ENCODE measurements around the gene PLAAT4.

PLAAT4 gene

DNA sequence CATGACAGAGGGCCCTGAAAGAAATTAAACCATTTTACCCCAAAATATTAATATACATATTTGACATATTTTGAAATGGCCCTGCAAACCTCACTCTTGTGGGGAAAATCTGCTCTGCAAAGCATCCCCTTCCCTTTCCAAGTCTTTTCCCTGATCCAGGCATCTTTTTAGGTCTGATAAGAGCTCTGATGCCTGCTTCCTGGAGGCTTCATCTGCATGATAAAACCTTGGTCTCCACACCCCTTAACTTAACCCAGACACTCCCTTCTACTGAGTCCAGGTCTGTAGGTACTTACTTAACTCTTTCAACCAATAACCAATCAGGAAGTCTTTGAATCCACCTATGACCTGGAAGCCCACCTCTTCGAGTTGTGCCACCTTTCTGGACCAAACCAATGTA lies 32.6 kb upstream of the PLAAT4 start:
- TF ChIP-seq, protein P1, sequence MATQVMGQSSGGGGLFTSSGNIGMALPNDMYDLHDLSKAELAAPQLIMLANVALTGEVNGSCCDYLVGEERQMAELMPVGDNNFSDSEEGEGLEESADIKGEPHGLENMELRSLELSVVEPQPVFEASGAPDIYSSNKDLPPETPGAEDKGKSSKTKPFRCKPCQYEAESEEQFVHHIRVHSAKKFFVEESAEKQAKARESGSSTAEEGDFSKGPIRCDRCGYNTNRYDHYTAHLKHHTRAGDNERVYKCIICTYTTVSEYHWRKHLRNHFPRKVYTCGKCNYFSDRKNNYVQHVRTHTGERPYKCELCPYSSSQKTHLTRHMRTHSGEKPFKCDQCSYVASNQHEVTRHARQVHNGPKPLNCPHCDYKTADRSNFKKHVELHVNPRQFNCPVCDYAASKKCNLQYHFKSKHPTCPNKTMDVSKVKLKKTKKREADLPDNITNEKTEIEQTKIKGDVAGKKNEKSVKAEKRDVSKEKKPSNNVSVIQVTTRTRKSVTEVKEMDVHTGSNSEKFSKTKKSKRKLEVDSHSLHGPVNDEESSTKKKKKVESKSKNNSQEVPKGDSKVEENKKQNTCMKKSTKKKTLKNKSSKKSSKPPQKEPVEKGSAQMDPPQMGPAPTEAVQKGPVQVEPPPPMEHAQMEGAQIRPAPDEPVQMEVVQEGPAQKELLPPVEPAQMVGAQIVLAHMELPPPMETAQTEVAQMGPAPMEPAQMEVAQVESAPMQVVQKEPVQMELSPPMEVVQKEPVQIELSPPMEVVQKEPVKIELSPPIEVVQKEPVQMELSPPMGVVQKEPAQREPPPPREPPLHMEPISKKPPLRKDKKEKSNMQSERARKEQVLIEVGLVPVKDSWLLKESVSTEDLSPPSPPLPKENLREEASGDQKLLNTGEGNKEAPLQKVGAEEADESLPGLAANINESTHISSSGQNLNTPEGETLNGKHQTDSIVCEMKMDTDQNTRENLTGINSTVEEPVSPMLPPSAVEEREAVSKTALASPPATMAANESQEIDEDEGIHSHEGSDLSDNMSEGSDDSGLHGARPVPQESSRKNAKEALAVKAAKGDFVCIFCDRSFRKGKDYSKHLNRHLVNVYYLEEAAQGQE (IDR thresholded peaks at IDR 0.05; ENCODE audit: insufficient read depth in 1 of 2, low read depth in 2 of 2, low read length in 2 of 2): no peak
- no peak for TF ChIP-seq SIN3A (IDR thresholded peaks at IDR 0.05; ENCODE audit: borderline replicate concordance, insufficient read depth, low read length)
- TF ChIP-seq FOXP2 (optimal IDR thresholded peaks at IDR 0.05; ENCODE audit: borderline replicate concordance, extremely low read depth, extremely low read length, insufficient read depth): no peak
- no peak for TF ChIP-seq TAF1 (IDR thresholded peaks at IDR 0.05; ENCODE audit: borderline replicate concordance, insufficient read depth, low read length)
- no peak for TF ChIP-seq POLR2AphosphoS5 (IDR thresholded peaks at IDR 0.05; ENCODE audit: low read depth, low read length)

DNA sequence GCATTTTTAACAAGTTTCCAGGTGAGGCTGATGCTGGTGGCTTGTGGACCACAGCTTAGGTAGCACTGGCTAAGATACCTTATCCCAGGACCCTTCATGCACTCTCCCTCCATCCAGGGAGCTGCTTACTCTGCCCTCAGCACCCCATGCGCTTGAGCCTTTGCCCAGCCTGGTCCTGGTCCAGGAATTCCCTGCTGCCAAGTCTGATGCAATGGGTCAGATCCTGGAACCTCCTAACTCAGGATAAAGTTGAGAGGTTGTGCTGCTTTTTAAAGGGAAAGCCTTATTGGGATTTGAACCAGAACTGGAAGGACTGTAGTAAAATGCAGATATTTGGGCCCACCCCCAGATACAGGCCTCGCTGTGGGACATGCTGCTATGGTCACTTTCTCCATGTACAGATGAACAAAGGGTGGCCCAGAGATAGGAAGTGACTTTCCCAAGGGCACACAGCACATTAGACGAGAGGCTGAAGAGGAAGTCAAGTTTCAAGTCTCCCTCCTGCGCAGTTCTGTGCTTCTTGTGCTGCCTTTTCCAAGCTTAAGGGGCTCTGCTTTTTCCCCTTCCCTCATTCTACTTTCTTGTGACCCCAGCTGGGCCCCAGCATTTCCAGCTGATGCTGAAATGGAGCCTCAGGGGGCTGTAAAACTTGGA lies 31.5 kb upstream of the PLAAT4 start:
- TF ChIP-seq SIN3A (IDR thresholded peaks at IDR 0.05; ENCODE audit: borderline replicate concordance, insufficient read depth, low read length): no peak
- no peak for TF ChIP-seq TAF1 (IDR thresholded peaks at IDR 0.05; ENCODE audit: borderline replicate concordance, insufficient read depth, low read length)
- no peak for TF ChIP-seq POLR2AphosphoS5 (IDR thresholded peaks at IDR 0.05; ENCODE audit: low read depth, low read length)
- TF ChIP-seq, protein P1 (IDR thresholded peaks at IDR 0.05; ENCODE audit: insufficient read depth in 1 of 2, low read depth in 2 of 2, low read length in 2 of 2): no peak
- no peak for TF ChIP-seq FOXP2 (optimal IDR thresholded peaks at IDR 0.05; ENCODE audit: borderline replicate concordance, extremely low read depth, extremely low read length, insufficient read depth)

DNA sequence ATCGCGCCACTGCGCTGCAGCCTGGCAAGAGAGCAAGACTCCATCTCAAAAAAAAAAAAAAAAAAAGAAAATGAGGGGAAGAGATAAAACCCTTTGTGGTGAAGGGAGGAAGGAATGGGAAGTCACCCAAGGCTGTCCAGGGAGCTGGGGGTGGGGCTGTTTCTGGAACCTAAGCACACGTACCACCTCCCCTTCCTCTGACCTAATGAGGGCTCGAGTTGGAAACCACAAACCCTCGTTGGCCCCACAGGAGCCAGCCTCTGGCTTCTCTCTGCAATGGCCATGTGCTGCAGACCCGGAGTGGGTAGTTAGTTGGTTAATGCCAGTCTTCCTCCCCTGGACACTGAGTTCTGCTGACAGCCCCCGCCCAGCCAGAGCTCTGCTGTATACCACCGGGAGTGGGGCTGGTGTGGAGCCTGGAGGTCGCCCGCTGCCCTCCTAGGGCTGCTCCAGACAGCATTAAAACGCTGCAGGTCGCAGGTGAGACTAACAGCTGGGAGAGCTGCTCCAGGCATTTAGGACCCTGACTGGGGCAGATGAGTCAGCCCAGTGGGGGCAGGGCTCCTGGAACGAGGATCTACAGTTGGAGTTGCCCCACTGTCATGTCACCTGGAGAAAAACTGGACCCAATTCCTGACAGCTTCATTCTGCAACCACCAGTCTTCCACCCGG lies 30.6 kb upstream of the PLAAT4 start, which contains the start of gene LGALS12:
TSS of gene LGALS12 (plus strand) at position 228 of the 672 bp plus-strand sequence. CDS start at position 603, 375 bp downstream.
- TF ChIP-seq POLR2AphosphoS5 (IDR thresholded peaks at IDR 0.05; ENCODE audit: low read depth, low read length) (no peak), SIN3A (IDR thresholded peaks at IDR 0.05; ENCODE audit: borderline replicate concordance, insufficient read depth, low read length) (no peak), TAF1 (IDR thresholded peaks at IDR 0.05; ENCODE audit: borderline replicate concordance, insufficient read depth, low read length) (no peak), FOXP2 (optimal IDR thresholded peaks at IDR 0.05; ENCODE audit: borderline replicate concordance, extremely low read depth, extremely low read length, insufficient read depth) (no peak)
- TF ChIP-seq, protein P1 (IDR thresholded peaks at IDR 0.05; ENCODE audit: insufficient read depth in 1 of 2, low read depth in 2 of 2, low read length in 2 of 2): no peak

DNA sequence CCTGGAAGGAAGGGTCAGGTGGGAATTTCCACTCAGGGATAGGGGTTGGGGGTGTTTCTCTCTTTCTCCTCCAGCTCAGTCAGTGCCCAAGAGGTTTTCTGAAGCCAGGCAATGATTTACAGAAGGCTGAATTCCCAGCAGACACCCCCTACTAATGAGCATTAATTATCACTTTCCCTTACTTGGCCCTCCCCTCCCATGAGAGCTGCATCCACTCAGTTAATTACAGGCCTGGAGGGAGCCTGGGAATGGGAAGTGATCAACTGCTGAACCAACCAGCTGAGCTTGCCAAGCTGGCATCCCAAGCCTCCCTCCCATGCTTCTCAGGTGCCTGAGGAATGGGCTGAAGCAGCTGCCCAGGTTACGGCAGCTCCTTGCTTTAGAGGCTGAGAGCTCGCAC lies 29.7 kb upstream of the PLAAT4 start:
- TF ChIP-seq, protein P1 (IDR thresholded peaks at IDR 0.05; ENCODE audit: insufficient read depth in 1 of 2, low read depth in 2 of 2, low read length in 2 of 2): no peak
- no peak for TF ChIP-seq FOXP2 (optimal IDR thresholded peaks at IDR 0.05; ENCODE audit: borderline replicate concordance, extremely low read depth, extremely low read length, insufficient read depth)
- no peak for TF ChIP-seq TAF1 (IDR thresholded peaks at IDR 0.05; ENCODE audit: borderline replicate concordance, insufficient read depth, low read length)

Measured in PFSK-1 (cell line).